Measurements from ENCODE around the gene ING2.

DNA sequence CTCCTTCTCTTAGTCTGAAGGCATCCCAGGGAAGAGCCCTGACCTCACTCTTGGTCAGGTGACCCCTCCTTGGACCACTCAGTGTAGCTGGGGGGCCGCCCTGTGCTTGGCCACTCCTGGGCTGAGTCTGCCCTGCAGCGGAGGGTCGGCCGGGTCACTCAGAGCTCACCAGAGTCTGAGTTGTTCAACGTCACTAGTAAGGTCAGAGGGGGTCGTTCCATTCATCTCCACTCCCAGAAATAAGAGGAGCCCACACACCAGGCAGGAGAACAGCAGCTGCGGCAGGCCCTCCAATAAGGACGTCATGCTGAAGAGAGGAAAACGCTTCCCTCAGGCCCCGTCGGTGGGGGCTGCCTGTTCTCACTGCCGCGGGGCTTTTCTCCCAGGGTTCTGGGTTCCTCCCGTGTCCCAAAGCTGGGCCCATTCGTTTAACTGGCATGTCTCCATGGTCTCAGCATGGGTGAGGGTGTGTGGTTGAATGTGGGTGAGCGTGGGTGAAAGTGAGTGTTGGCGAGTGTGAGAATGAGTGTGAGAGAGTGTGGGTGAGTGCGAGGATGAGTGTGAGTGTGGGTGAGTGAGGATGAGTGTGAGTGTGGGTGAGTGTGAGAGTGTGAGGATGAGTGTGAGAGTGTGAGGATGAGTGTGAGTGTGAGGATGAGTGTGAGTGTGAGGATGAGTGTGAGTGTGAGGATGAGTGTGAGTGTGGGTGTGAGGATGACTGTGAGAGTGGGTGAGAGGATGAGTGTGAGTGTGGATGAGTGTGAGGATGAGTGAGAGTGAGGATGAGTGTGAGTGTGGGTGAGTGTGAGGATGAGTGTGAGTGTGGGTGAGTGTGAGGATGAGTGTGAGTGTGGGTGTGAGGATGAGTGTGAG is 47.7 kb downstream of the ING2 start:
- TF ChIP-seq, protein P1, sequence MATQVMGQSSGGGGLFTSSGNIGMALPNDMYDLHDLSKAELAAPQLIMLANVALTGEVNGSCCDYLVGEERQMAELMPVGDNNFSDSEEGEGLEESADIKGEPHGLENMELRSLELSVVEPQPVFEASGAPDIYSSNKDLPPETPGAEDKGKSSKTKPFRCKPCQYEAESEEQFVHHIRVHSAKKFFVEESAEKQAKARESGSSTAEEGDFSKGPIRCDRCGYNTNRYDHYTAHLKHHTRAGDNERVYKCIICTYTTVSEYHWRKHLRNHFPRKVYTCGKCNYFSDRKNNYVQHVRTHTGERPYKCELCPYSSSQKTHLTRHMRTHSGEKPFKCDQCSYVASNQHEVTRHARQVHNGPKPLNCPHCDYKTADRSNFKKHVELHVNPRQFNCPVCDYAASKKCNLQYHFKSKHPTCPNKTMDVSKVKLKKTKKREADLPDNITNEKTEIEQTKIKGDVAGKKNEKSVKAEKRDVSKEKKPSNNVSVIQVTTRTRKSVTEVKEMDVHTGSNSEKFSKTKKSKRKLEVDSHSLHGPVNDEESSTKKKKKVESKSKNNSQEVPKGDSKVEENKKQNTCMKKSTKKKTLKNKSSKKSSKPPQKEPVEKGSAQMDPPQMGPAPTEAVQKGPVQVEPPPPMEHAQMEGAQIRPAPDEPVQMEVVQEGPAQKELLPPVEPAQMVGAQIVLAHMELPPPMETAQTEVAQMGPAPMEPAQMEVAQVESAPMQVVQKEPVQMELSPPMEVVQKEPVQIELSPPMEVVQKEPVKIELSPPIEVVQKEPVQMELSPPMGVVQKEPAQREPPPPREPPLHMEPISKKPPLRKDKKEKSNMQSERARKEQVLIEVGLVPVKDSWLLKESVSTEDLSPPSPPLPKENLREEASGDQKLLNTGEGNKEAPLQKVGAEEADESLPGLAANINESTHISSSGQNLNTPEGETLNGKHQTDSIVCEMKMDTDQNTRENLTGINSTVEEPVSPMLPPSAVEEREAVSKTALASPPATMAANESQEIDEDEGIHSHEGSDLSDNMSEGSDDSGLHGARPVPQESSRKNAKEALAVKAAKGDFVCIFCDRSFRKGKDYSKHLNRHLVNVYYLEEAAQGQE (IDR thresholded peaks at IDR 0.05; ENCODE audit: low read depth), result no peak
- TF ChIP-seq, protein P2, sequence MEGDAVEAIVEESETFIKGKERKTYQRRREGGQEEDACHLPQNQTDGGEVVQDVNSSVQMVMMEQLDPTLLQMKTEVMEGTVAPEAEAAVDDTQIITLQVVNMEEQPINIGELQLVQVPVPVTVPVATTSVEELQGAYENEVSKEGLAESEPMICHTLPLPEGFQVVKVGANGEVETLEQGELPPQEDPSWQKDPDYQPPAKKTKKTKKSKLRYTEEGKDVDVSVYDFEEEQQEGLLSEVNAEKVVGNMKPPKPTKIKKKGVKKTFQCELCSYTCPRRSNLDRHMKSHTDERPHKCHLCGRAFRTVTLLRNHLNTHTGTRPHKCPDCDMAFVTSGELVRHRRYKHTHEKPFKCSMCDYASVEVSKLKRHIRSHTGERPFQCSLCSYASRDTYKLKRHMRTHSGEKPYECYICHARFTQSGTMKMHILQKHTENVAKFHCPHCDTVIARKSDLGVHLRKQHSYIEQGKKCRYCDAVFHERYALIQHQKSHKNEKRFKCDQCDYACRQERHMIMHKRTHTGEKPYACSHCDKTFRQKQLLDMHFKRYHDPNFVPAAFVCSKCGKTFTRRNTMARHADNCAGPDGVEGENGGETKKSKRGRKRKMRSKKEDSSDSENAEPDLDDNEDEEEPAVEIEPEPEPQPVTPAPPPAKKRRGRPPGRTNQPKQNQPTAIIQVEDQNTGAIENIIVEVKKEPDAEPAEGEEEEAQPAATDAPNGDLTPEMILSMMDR (IDR thresholded peaks at IDR 0.05 in 2 of 3, conservative IDR thresholded peaks at IDR 0.05 in 1 of 3; ENCODE audit: borderline replicate concordance in 1 of 3, insufficient read depth in 1 of 3, low read depth in 2 of 3, low read length in 2 of 3), result no peak
- TF ChIP-seq EZH2phosphoT487 (IDR thresholded peaks at IDR 0.05; ENCODE audit: borderline replicate concordance) (no peak), RAD21 (IDR thresholded peaks at IDR 0.05; ENCODE audit: low read depth) (no peak), POLR2AphosphoS5 (IDR thresholded peaks at IDR 0.05; ENCODE audit: low read depth, low read length) (no peak), SIN3A (IDR thresholded peaks at IDR 0.05; ENCODE audit: low read depth) (no peak), POLR2A (IDR thresholded peaks at IDR 0.05; ENCODE audit: borderline replicate concordance, extremely low read depth, insufficient read depth, insufficient read length) (no peak), YY1 (IDR thresholded peaks at IDR 0.05; ENCODE audit: extremely low read depth, insufficient replicate concordance, low read depth, low read length) (no peak), EZH2 (IDR thresholded peaks at IDR 0.05) (no peak), CBX3 (IDR thresholded peaks at IDR 0.05; ENCODE audit: low read depth) (no peak), ZNF274 (IDR thresholded peaks at IDR 0.05; ENCODE audit: low read depth, low read length) (no peak)

All from HCT116 (cell line).